ENCODE results near the gene LTK. TPM values are rescaled to one million over a fixed set of nuclear protein-coding genes. Genes with fewer than 3 reads are reported as not detected.
A peak's percentile ranks its signal among the peaks of the same experiment; 100 is the strongest.

Gene LTK
- total RNA-seq, 4 donors from 2014 or later: 0.57 to 2.8 (median 0.66) TPM

DNA sequence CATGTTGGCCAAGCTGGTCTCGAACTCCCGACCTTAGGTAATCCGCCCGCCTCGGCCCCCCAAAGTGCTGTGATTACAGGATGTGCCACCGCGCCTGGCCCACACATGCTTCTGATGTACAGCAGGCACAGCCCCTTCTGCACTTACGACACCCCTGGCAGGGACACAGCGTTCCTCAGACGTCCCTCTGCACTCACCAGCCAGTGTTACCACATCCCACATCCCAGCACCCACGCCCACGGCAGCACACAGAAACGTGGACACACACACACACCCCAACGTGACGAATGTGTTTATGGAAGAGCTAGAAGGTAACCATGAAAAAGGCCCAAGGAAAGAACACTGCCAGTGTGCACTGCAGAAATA, 31.0 kb upstream of the LTK start:
- no peaks in the 10 kb centered on the region for H3K36me3 ChIP-seq
- H3K4me1 ChIP-seq: peaks cover 12% of the 10 kb centered on the region
- no peaks in the 10 kb centered on the region for H3K9me3 ChIP-seq
- WGBS: 45% methylated on average over 12 of the region's 15 CpGs
- TF ChIP-seq, protein P1, sequence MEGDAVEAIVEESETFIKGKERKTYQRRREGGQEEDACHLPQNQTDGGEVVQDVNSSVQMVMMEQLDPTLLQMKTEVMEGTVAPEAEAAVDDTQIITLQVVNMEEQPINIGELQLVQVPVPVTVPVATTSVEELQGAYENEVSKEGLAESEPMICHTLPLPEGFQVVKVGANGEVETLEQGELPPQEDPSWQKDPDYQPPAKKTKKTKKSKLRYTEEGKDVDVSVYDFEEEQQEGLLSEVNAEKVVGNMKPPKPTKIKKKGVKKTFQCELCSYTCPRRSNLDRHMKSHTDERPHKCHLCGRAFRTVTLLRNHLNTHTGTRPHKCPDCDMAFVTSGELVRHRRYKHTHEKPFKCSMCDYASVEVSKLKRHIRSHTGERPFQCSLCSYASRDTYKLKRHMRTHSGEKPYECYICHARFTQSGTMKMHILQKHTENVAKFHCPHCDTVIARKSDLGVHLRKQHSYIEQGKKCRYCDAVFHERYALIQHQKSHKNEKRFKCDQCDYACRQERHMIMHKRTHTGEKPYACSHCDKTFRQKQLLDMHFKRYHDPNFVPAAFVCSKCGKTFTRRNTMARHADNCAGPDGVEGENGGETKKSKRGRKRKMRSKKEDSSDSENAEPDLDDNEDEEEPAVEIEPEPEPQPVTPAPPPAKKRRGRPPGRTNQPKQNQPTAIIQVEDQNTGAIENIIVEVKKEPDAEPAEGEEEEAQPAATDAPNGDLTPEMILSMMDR (IDR thresholded peaks at IDR 0.05): no peak
- TF ChIP-seq POLR2A (IDR thresholded peaks at IDR 0.05): no peak
- peak in 2 of 3 donors; percentile 66 to 93 for TF ChIP-seq POLR2AphosphoS5 (IDR thresholded peaks at IDR 0.05)
- TF ChIP-seq EP300 (IDR thresholded peaks at IDR 0.05): no peak
- no peaks in the 10 kb centered on the region for H3K27me3 ChIP-seq
- DNase-seq (ENCODE audit: low spot score in 2 of 2): peak; percentile 94
- H3K4me3 ChIP-seq: peak overlapping the region; percentile 92
- H3K27ac ChIP-seq: peak overlapping the region; percentile 78

DNA sequence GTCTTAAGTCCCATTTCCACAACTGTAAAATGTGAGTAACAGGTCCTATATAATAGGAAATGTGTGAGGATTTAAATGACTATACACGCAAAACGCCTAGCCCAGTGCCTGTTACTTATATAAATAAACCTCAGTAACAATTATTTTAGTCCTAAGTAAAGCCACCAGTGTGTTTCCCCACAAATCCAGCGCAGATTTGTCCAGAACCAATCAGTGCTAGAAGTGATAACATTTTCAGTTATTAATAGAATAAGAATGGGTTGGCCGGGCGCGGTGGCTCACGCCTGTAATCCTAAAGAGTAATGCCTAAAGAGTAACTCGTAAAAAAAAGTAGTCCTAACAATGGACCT, 29.9 kb upstream of the LTK start:
- 4% methylated on average over 8 of the region's 8 CpGs for WGBS
- Histone ChIP-seq H3K27ac (peak overlapping the region; percentile 78), H3K36me3 (no peaks in the 10 kb centered on the region), H3K4me3 (peak overlapping the region; percentile 92), H3K9me3 (no peaks in the 10 kb centered on the region), H3K27me3 (no peaks in the 10 kb centered on the region), H3K4me1 (peaks cover 12% of the 10 kb centered on the region)
- TF ChIP-seq POLR2A (IDR thresholded peaks at IDR 0.05) (no peak), POLR2AphosphoS5 (IDR thresholded peaks at IDR 0.05) (no peak), EP300 (IDR thresholded peaks at IDR 0.05) (no peak)
- TF ChIP-seq, protein P1 (IDR thresholded peaks at IDR 0.05): no peak
- DNase-seq (ENCODE audit: low spot score in 2 of 2): no peak

DNA sequence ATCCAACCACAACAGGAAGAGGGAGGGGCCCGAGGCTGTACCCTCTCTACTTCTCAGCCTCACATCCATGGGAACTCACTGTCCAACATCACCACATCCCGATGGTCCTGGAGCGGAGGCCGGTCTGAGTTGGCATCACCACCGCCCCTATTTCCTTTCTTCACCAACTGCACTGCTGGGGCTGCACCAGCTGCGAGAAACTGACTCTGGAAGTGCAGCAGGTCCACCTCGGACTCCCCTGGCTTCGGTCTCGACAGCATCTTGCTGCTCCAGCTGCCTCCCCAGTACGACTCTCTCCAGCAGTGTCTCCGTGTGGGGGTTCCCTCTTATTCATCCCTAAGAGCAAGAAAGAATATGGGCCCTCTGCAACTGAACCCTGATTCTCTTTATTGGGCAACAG, 23.2 kb upstream of the LTK start:
- 92% methylated on average over 11 of the region's 11 CpGs for WGBS
- Histone ChIP-seq H3K36me3 (peaks cover 48% of the 10 kb centered on the region), H3K9me3 (no peaks in the 10 kb centered on the region), H3K4me3 (no peak overlapping the region), H3K27me3 (no peaks in the 10 kb centered on the region), H3K4me1 (no peaks in the 10 kb centered on the region), H3K27ac (no peak overlapping the region)
- TF ChIP-seq, protein P1 (IDR thresholded peaks at IDR 0.05): no peak
- TF ChIP-seq POLR2A (IDR thresholded peaks at IDR 0.05) (no peak), EP300 (IDR thresholded peaks at IDR 0.05) (no peak), POLR2AphosphoS5 (IDR thresholded peaks at IDR 0.05) (no peak)
- no peak for DNase-seq (ENCODE audit: low spot score in 2 of 2)

DNA sequence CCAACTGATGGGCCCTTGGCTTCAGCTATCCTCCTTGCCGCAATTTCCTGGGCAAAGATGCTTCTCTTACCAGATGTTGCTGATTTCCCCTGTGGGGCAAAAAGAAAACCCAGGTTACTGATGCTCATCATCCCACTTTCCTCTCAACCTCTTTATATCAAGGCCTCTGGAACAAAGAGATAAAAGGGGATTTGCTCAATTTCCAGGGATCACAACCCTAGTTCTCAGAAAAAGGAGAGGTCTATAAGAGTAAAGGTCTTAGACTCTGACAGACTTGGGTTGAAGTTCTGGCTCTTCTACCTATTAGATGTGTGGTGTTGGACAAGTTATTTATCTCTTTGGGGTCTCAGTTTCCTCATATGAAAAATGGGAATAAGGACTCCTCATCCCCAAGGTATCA, 21.9 kb upstream of the LTK start:
- Histone ChIP-seq H3K9me3 (no peaks in the 10 kb centered on the region), H3K36me3 (peaks cover 60% of the 10 kb centered on the region), H3K27me3 (no peaks in the 10 kb centered on the region), H3K4me3 (no peak overlapping the region), H3K27ac (no peak overlapping the region), H3K4me1 (no peaks in the 10 kb centered on the region)
- WGBS: 100% methylated on average over 1 of the region's 1 CpG
- TF ChIP-seq POLR2AphosphoS5 (IDR thresholded peaks at IDR 0.05) (no peak), POLR2A (IDR thresholded peaks at IDR 0.05) (no peak), EP300 (IDR thresholded peaks at IDR 0.05) (no peak)
- TF ChIP-seq, protein P1 (IDR thresholded peaks at IDR 0.05): no peak
- DNase-seq (ENCODE audit: low spot score in 2 of 2): no peak

DNA sequence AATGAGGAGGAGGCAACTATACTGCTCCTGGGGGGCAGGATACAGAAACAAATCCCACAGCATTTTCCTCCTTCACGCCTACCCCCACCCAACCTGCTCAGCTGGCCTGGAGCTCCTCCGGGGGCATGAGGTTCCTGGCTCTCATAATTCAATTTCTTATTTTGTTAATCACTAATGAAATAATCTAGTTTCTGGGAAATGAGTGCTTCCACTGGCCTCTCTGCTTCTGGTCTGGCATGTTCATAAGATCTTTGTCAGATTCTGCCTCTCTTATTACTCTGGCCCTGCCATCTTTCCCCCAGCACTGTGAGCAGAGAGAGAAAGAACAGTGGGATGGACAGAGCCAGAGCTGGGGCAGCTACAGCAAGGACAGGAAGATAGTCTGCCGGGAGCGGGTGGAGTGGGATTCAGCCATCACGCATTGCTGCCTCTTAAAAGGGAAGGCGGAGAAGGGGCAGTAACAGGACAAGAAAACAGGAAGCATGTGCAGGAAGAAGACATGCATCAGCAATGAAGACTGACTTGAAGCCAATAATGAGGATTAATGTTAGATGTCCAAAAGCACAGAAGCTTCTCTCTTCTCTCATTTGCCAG, 16.8 kb upstream of the LTK start:
- H3K36me3 ChIP-seq: peaks cover 95% of the 10 kb centered on the region
- no peaks in the 10 kb centered on the region for H3K9me3 ChIP-seq
- no peak overlapping the region for H3K4me3 ChIP-seq
- H3K27ac ChIP-seq: no peak overlapping the region
- H3K4me1 ChIP-seq: no peaks in the 10 kb centered on the region
- TF ChIP-seq EP300 (IDR thresholded peaks at IDR 0.05) (no peak), POLR2AphosphoS5 (IDR thresholded peaks at IDR 0.05) (no peak), POLR2A (IDR thresholded peaks at IDR 0.05) (no peak)
- TF ChIP-seq, protein P1 (IDR thresholded peaks at IDR 0.05): no peak
- H3K27me3 ChIP-seq: no peaks in the 10 kb centered on the region
- WGBS: 77% methylated on average over 6 of the region's 6 CpGs
- DNase-seq (ENCODE audit: low spot score in 2 of 2): no peak

Measured in suprapubic skin (tissue), 4 donors.